ENCODE data around the gene RUSC1.
"Not testable (repeated sequence)": the region's sequence is repeated elsewhere in the genome, so short reads cannot be mapped to it uniquely, and the experiment has no call there.

The RUSC1 gene

DNA sequence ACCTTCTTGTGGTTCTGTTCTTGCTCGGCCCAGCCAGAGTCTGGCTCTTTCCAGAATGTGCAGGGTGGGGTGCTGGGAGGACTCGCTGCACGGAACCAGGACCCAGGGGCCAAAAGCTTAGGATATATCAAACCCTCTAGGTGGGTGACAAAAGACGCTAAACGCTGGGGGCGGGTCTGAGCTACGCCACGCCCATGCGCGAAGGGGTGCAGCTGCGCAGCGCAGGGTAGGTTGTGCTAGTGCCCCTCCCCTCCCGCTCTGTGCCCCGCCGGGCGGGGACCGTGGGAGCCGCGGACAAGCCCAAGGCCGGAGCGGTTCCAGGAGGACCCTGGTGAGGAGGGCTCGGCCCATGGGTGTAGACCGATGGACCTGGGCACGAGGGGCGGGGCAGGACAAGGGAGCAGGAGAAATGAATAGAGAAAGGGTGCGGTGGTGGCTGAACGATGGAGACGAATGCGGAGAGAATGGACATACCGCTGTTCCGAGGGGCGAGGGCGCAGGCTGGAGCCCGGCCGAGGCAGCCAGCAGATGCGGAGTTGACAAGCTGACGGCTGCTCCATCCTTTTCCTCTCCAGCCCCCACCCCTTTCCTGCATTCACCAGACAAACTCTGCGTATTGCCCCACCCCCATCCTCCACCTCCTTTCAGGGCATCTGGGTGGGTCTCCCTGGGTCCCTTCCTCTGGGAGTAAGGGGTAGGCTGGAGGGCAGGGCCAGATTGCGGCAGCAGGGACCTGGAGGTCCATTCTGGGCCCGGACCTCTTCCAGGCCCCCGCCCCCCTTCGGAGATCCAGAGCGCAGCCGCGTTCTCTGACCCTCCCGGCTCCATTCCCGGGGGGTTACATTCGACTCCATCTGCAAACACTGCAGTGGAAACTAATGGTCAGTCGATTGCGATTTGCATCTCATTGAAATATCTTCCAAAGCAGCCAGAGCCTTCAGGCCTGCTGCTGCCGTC lies at the start of gene RUSC1:
Gene RUSC1, plus strand, starts transcription at position 234 of the 957 bp plus-strand sequence. CDS start 880 bp downstream, outside the sequence.
- peak; percentile 14 for DNase-seq

DNA sequence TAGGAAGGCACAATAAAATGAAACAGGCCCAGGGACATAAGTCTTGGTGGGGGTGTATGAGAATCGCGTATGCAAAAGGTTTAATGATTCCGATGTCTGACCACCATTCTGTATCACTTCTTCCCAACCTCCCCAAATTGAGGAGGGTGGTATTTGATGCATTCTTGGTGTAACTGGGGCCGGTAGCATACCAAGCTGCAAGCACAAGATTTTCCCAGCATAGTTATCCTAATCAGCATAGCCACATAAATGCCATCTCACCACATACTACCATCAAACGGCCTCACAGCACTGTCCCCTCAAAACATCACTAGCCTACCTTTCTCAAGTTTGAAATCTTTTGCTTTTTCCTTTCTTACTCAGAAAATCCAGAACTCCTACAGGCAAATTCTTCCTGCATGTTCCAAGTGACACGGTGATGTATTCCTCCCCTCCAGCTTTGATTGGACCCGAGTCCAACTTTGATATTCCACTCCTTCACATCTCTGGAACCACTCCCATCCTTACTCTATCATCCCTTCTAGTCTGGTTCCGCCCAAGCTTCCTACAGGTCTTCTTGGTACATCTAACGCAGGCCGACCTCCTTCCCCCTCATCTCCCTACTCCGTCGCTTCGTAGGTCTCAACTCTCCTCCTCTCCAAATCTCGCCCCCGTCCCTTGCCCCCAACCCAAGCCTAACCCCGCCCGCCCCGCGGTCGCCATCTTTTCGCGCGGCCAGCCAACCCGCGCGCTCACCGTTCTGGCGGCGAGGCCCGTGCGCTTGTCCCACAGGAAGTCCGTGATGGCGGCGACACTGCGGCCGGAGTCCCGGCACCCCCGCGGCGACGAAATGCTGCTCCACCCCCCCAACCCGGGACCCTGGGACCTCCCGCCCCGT lies 48.0 kb upstream of the RUSC1 start:
- DNase-seq, result no peak

- peak; percentile 94 for DNase-seq
These were observed 47.1 kb upstream of the RUSC1 start, which contains the start of gene CLK2 for GRCh38 chr1:155273343-155274245. CLK2 (minus strand) TSS chr1:155273504; CDS start chr1:155270977, 2,527 bp downstream.

- peak; percentile 92 for DNase-seq
These were observed 43.4 kb upstream of the RUSC1 start, which contains the start of gene HCN3 for GRCh38 chr1:155277070-155277901. HCN3 (plus strand) TSS chr1:155277463; CDS start chr1:155277591, 128 bp downstream.

DNA sequence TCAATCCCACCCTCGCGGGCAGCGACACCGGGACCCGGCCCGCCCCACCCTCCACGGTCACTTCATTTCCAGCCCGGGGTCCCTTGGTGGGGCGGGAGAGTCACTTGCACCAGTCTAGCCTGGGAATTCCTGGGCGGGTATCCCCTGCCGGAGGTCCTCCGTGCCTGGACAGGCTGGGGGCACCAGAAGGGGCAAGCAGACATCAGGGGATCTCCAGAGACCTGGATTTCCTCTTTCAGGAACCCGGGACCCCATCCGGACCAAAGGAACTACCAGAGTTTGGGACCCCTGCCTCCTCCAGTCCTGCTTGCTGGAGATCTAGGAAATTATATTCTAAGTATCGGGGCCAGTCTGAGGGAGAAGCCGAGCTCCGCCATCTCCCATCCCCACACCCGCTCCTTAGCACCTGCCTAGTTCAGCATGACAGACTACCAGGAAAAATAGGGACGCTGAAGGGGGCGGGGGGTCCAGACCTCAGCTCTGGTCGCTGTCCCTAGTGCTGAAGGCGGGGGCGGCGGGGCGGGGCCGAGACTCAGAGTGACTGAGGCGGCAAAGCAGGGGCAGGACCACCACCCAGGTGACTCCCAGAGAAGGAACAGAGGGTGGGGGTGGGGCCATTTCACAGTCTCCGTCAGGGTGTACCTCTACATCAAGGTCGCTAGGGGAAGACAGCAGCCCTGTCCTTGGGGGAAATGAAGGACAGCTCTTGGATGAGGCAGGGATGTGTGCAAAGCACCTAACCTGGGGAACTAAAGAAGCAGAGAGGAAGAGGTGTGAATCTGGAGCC lies 42.6 kb upstream of the RUSC1 start:
- DNase-seq, result peak; percentile 11

DNA sequence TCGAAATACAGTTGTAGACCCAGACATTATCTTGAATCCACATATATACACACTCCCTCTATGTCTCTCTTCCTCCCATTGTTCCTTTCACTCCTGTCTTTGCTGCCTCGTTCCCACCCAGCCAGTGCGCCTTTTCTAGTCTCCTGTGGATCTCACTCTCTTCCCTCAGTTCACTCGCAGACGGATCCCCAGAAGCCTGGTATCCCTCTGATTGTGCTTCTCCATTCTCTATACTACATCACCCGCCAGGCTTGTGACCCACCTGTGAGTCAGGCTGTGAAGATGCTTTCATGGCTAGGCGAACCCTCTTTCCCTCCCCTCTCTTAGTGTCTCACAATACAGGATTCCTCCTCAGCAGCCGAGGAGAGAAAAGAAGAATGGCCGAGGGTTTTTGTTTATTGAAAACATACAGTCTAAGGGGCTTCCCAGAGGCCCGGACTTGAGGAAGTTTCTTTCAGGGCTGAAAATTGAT lies 42.0 kb upstream of the RUSC1 start:
- no peak for DNase-seq

GRCh38 chr1:155279268-155279667 lies 41.4 kb upstream of the RUSC1 start:
- DNase-seq, result no peak

- no peak for DNase-seq
These were observed 38.1 kb upstream of the RUSC1 start for GRCh38 chr1:155282488-155283091.

DNA sequence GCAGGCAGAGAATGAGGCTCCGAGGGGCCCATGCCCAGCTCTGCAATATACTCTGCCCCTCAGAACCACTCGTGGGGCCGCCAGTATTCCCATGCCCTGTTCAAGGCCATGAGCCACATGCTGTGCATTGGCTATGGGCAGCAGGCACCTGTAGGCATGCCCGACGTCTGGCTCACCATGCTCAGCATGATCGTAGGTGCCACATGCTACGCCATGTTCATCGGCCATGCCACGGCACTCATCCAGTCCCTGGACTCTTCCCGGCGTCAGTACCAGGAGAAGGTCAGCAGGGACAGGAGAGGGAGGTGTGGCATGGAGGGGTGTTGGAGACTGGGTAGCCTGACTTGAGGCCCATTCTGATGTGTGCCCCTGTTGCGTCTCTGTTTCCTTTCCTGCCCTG lies 36.2 kb upstream of the RUSC1 start:
- no peak for DNase-seq

GRCh38 chr1:155285063-155285462 lies 35.6 kb upstream of the RUSC1 start:
- no peak for DNase-seq

DNA sequence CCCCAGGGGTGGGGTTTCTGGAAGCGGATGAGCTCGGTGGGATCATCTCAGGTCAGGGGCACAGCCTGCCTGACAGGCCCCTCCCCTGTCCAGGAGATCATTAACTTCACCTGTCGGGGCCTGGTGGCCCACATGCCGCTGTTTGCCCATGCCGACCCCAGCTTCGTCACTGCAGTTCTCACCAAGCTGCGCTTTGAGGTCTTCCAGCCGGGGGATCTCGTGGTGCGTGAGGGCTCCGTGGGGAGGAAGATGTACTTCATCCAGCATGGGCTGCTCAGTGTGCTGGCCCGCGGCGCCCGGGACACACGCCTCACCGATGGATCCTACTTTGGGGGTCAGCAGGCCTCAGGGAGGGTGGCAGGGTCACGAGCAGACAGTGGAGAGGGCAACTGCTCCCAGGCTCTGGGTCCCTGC lies 35.1 kb upstream of the RUSC1 start:
- no peak for DNase-seq

DNA sequence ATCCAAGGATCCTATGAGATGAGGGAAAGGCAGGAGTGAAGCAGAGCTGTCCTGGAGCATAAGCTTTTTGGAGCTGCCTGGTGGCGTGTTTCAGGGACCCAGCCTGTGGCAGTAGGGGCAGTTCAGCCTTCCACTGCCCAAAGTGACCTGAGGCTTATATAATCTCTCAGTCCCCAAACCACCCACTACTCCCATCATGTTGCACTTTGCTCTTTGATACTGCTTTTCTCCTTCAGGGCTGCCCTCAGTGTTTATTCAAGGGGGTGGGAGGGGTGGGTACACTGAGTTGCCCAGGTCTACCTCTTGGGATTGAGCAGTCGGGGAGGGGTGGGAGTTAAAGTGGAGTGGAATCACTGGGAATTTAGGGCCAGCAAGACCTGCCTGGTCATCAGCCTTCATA lies 34.1 kb upstream of the RUSC1 start:
- no peak for DNase-seq

GRCh38 chr1:155287987-155288543 lies 32.6 kb upstream of the RUSC1 start:
- no peak for DNase-seq

GRCh38 chr1:155291006-155291405 lies 29.7 kb upstream of the RUSC1 start:
- DNase-seq, result not testable (repeated sequence)

GRCh38 chr1:155293086-155293749 lies 27.5 kb upstream of the RUSC1 start:
- no peak for DNase-seq

GRCh38 chr1:155294520-155295182 lies 26.0 kb upstream of the RUSC1 start:
- no peak for DNase-seq

DNA sequence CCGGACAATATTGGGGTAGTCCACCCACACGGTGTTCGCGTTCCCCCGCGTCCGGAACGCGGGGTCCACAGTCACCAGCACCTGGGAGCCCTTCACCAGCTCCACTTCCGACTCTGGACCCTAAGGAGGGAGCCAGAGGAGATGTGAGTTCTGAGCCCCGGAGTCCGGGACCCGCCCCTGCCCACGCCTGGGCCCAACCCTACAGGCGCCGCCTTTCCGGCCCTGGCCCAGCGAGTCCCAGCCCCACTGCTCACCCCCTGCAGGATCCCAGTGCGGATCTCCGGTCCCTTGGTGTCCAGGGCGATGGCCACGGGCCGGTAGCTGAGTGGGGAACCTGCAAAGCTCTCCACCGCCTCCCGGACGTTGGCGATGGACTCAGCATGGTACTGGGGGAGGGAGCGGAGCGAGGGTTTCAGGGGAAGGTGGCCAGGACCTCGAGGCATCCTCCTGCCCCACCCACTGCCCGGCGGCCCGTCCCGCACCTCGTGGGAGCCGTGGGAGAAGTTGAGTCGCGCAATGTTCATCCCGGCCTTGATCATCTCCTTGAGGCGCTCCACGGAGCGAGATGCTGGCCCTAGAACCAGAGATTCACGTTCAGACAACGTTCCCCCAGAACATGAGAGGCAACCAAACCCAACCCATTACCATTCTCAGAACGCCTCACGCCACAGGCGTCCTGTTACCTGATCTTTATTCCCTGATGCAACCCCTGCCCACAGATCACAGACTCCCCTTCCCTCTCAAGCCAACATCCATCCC lies 25.3 kb upstream of the RUSC1 start:
- no peak for DNase-seq

GRCh38 chr1:155295942-155296267 lies 24.8 kb upstream of the RUSC1 start:
- DNase-seq, result no peak
